GM12878 (cell line): ENCODE results near the gene HELZ. TPM values are rescaled to one million over a fixed set of nuclear protein-coding genes. Genes with fewer than 3 reads are reported as not detected.

Experiments used
- ATAC-seq: fragments of 200-7000 bp; cut with Tn5 transposase; 3 replicates; pipeline ENCODE4 v1.9.1; 2020; ENCODE audit warnings: mild to moderate bottlenecking, moderate library complexity
- BruUV-seq: library from RNA; stranded (reverse); fragments of 400-500 nt; replicated peaks from 2 replicates; lab custom pipeline; 2021; lab: Mats Ljungman, UMichigan
- CTCF ChIA-PET: fragments of 300-600 bp; sonication (Branson Sonifier 250); formaldehyde crosslinking; extraction: SDS; loops from one replicate; lab custom pipeline; 2021; ENCODE audit warnings: inconsistent platforms; lab: Yijun Ruan, JAX
- POLR2A ChIA-PET: fragments of 350-600 bp; formaldehyde crosslinking; extraction: SDS; loops from one replicate; lab custom pipeline; 2021; ENCODE audit warnings: inconsistent platforms; lab: Charles Lee
- RAD21 ChIA-PET: fragments of 300-600 bp; sonication (Branson Sonifier 250); formaldehyde crosslinking; loops from one replicate; lab custom pipeline; 2023; ENCODE audit warnings: antibody characterized with exemption; ENCODE audit not compliant: unreplicated experiment; lab: Charles Lee
- SMC1A ChIA-PET: fragments of 300-600 bp; sonication (Branson Sonifier 250); formaldehyde crosslinking; loops from one replicate; lab custom pipeline; 2023; ENCODE audit not compliant: unreplicated experiment, uncharacterized antibody; lab: Charles Lee
- DNase-seq: peaks from one replicate; pipeline ENCODE4 v3.0.0-alpha.2; 2011; ENCODE audit warnings: low read depth, low spot score
- FAIRE-seq: peaks from 3 replicates; lab custom pipeline; 2011; peaks lifted over from hg19 to GRCh38; lab: Jason Lieb, UNC
- H2AFZ ChIP-seq: 2 replicates; pipeline ENCODE4 v1.6.0; 2011; ENCODE audit warnings: low read depth, low read length, control low read depth; ENCODE audit not compliant: control insufficient read depth
- H3K27ac ChIP-seq: 2 replicates; pipeline ENCODE4 v1.5.1; 2011; ENCODE audit warnings: control low read depth; ENCODE audit not compliant: control insufficient read depth, insufficient read depth
- H3K27me3 ChIP-seq, 2 experiments: replicated peaks in 1 of 2; 2 replicates each; pipeline versions ENCODE4 v1.6.0 to v1.6.1; 2011; ENCODE audit warnings: low read length in 1 of 2; ENCODE audit not compliant: control insufficient read depth in 2 of 2, insufficient read depth in 2 of 2
- H3K36me3 ChIP-seq, 2 experiments: 2 replicates each; pipeline ENCODE4 v1.5.1; 2011; ENCODE audit warnings: low read length in 1 of 2; ENCODE audit not compliant: control insufficient read depth in 2 of 2, insufficient read depth in 2 of 2
- H3K4me1 ChIP-seq: 2 replicates; pipeline ENCODE4 v1.6.1; 2011; ENCODE audit warnings: mild to moderate bottlenecking, low read length, moderate library complexity, mixed read lengths; ENCODE audit not compliant: control insufficient read depth, insufficient read depth
- H3K4me2 ChIP-seq: 2 replicates; pipeline ENCODE4 v1.6.0; 2011; ENCODE audit warnings: control low read depth; ENCODE audit not compliant: control insufficient read depth, insufficient read depth
- H3K4me3 ChIP-seq: fragments of 200-600 bp; sonication (generic); 2 replicates; pipeline ENCODE4 v1.5.1; 2016
- H3K79me2 ChIP-seq: 2 replicates; pipeline ENCODE4 v1.6.0; 2011; ENCODE audit warnings: low read length; ENCODE audit not compliant: control insufficient read depth, insufficient read depth
- H3K9ac ChIP-seq: 2 replicates; pipeline ENCODE4 v1.8.0; 2011; ENCODE audit warnings: low read length, control low read depth, mixed read lengths; ENCODE audit not compliant: control insufficient read depth, insufficient read depth
- H3K9me3 ChIP-seq: replicated peaks from 3 replicates; pipeline ENCODE4 v1.5.1; 2011; ENCODE audit warnings: mild to moderate bottlenecking, low read length; ENCODE audit not compliant: control insufficient read depth, insufficient read depth
- H4K20me1 ChIP-seq: 2 replicates; pipeline ENCODE4 v1.6.0; 2011; ENCODE audit not compliant: control insufficient read depth, insufficient read depth
- ATF3 ChIP-seq: IDR thresholded peaks from 2 replicates; pipeline ENCODE4 v1.6.1; 2011; ENCODE audit warnings: low read depth, mild to moderate bottlenecking, low read length, moderate library complexity, borderline replicate concordance; ENCODE audit errors: extremely low read depth
- BHLHE40 ChIP-seq, 2 experiments: fragments of 450-650 bp in 1 of 2; IDR thresholded peaks; 2 replicates each; pipeline ENCODE4 v1.6.1; 2011 to 2017; ENCODE audit warnings: low read depth in 2 of 2, borderline replicate concordance in 1 of 2, improper control_type of control experiment in 1 of 2, low read length in 1 of 2, mild to moderate bottlenecking in 1 of 2
- BRCA1 ChIP-seq: IDR thresholded peaks from 2 replicates; pipeline ENCODE4 v1.6.1; 2011; ENCODE audit warnings: low read depth, low read length, improper control_type of control experiment
- DPF2 ChIP-seq: fragments of 450-650 bp; IDR thresholded peaks from 2 replicates; pipeline ENCODE4 v1.6.1; 2017; ENCODE audit warnings: mild to moderate bottlenecking
- HDAC2 ChIP-seq: fragments of 200-600 bp; sonication (generic); IDR thresholded peaks from 2 replicates; pipeline ENCODE4 v1.6.1; 2017
- KDM1A ChIP-seq: fragments of 200-600 bp; sonication (generic); IDR thresholded peaks from 2 replicates; pipeline ENCODE4 v1.6.1; 2016; ENCODE audit warnings: borderline replicate concordance
- MTA2 ChIP-seq: fragments of 450-650 bp; IDR thresholded peaks from 2 replicates; pipeline ENCODE4 v1.6.1; 2016; ENCODE audit warnings: low read depth, mild to moderate bottlenecking, moderate library complexity
- NFXL1 ChIP-seq: fragments of 450-650 bp; IDR thresholded peaks from 2 replicates; pipeline ENCODE4 v1.6.1; 2017; ENCODE audit warnings: antibody characterized with exemption, mild to moderate bottlenecking, borderline replicate concordance
- NR2F1 ChIP-seq: fragments of 450-650 bp; conservative IDR thresholded peaks from 2 replicates; pipeline ENCODE4 v1.6.1; 2017; ENCODE audit warnings: mild to moderate bottlenecking
- PML ChIP-seq: IDR thresholded peaks from 2 replicates; pipeline ENCODE4 v1.6.1; 2012; ENCODE audit warnings: low read length, inconsistent platforms
- PRDM15 ChIP-seq: fragments of 450-650 bp; formaldehyde crosslinking; IDR thresholded peaks from 2 replicates; pipeline ENCODE4 v1.4.0; 2020; ENCODE audit warnings: mild to moderate bottlenecking, moderate library complexity
- RAD51 ChIP-seq: fragments of 450-650 bp; IDR thresholded peaks from 2 replicates; pipeline ENCODE4 v1.6.1; 2016; ENCODE audit warnings: moderate library complexity, mild to moderate bottlenecking, inconsistent platforms
- RUNX3 ChIP-seq: IDR thresholded peaks from 2 replicates; pipeline ENCODE4 v1.6.1; 2012; ENCODE audit warnings: low read length, inconsistent platforms
- WRNIP1 ChIP-seq: IDR thresholded peaks from 2 replicates; pipeline ENCODE4 v1.6.1; 2011; ENCODE audit warnings: low read depth, low read length, improper control_type of control experiment, borderline replicate concordance
- YBX1 ChIP-seq: fragments of 450-650 bp; IDR thresholded peaks from 2 replicates; pipeline ENCODE4 v1.6.1; 2016; ENCODE audit warnings: antibody characterized with exemption
- ZNF274 ChIP-seq: IDR thresholded peaks from one replicate; pipeline ENCODE4 v1.8.0; 2011; ENCODE audit not compliant: insufficient read length, insufficient read depth
- WGBS: methylation state at CpG from one replicate; pipeline ENCODE4 v1.1.6; 2016; ENCODE audit warnings: low lambda C conversion rate; ENCODE audit not compliant: insufficient replicate concordance, insufficient coverage; ENCODE audit errors: missing lambda C conversion rate; 5-methylcytosine and 5-hydroxymethylcytosine counted together
- in situ Hi-C: fragments of 300-500 bp; cut with MboI; formaldehyde crosslinking; loops from 9 replicates; pipeline ENCODE4 v1.14.3; 2018; ENCODE audit warnings: mixed read lengths
- intact Hi-C: fragments of 100-400 bp; cut with micrococcal nuclease; formaldehyde crosslinking; loops from one replicate; pipeline ENCODE4 v1.14.2; 2022; ENCODE audit not compliant: unreplicated experiment
- polyA plus RNA-seq, 11 experiments: library from polyadenylated mRNA; depleted of rRNA in 4 of 11; unstranded in 6 of 11; stranded (reverse) in 5 of 11; fragments of >200 nt; fragmentation: Nextera tagmentation in 4 of 11; fragmentation: Illumina TruSeq in 1 of 11; extraction: Ambion mirVana in 4 of 11; extraction: Trizol in 1 of 11; gene quantifications; 1 replicate in 1 of 11; 2 replicates in 10 of 11; pipeline versions ENCODE4 v1.2.1 to v1.2.3, GENCODE V29; 2011 to 2016; ENCODE audit warnings: inconsistent platforms in 2 of 11, missing spikeins in 2 of 11, low read depth in 1 of 11
- total RNA-seq, 4 experiments: library from RNA; depleted of rRNA in 3 of 4; stranded (reverse); fragments of >200 nt in 3 of 4; fragmentation: Illumina TruSeq in 1 of 4; extraction: Trizol in 1 of 4; gene quantifications; 2 replicates each; pipeline versions ENCODE4 v1.2.1 to v1.2.3, GENCODE V29; 2013 to 2021

The HELZ gene
- total and polyA plus RNA-seq, 10 of the 15 experiments (the other 5 are each of a cell fraction or from before 2014, with no cell fraction given) = 1.5 to 36.8 (median 19.1) TPM

- no peak for TF ChIP-seq RAD51
- no peak for TF ChIP-seq MTA2
- TF ChIP-seq BRCA1 = no peak
- no peak for TF ChIP-seq NFXL1
- no peak for TF ChIP-seq YBX1
Observed at GRCh38 chr17:67133161-67133560, 111.8 kb downstream of the HELZ start (continued).

GRCh38 chr17:67132366-67132765 is 112.6 kb downstream of the HELZ start:
- Histone ChIP-seq H3K27ac (no peak overlapping the region), H3K36me3 (peaks cover 2 to 10% of the 10 kb centered on the region in 2 experiments; a peak in 2 of 4 replicates), H3K4me3 (no peak overlapping the region), H4K20me1 (no peaks in the 10 kb centered on the region), H3K4me2 (no peak overlapping the region), H3K9ac (no peak overlapping the region), H3K4me1 (no peaks in the 10 kb centered on the region), H2AFZ (no peak overlapping the region), H3K27me3 (no peaks in the 10 kb centered on the region), H3K79me2 (no peaks in the 10 kb centered on the region), H3K9me3 (no peaks in the 10 kb centered on the region)
- ChIA-PET POLR2A (no interaction called here), SMC1A (interaction anchor here (0.6 to 2.6 kb wide), 3 partner anchors 12 to 23 kb away, joined by 3 to 7 read pairs (median 4); no protein-coding TSS in a partner anchor), RAD21 (interaction anchor here (1.1 kb wide), 1 partner anchor 51 kb away, joined by 5 read pairs; no protein-coding TSS in a partner anchor), CTCF (no interaction called here)
- intact Hi-C loops = no loop called here
- in situ Hi-C loops = no loop called here
- no peak for DNase-seq
- 0% methylated on average over 1 of the region's 1 CpG for WGBS
- BruUV-seq = no TSS peak
- no peak for ATAC-seq
- TF ChIP-seq ATF3 = no peak
- no peak for TF ChIP-seq WRNIP1
- TF ChIP-seq HDAC2 = no peak
- no peak for TF ChIP-seq PRDM15 (CRISPR knock-in tag)
- no peak for TF ChIP-seq NR2F1
- no peak for TF ChIP-seq BRCA1
- no peak for TF ChIP-seq KDM1A
- no peak for TF ChIP-seq DPF2
- TF ChIP-seq BHLHE40 (IDR thresholded peaks at IDR 0.05; ENCODE audit: borderline replicate concordance in 1 of 2, low read depth in 2 of 2, low read length in 1 of 2) = no peak
- TF ChIP-seq RUNX3 = no peak
- no peak for TF ChIP-seq PML
- no peak for TF ChIP-seq ZNF274
- TF ChIP-seq, all 136 proteins: peak for 0
- FAIRE-seq = no peak
